K562 (cell line): Measurements from ENCODE around the gene VTN. TPM values are rescaled to one million over a fixed set of nuclear protein-coding genes. Genes with fewer than 3 reads are reported as not detected.

Experiments
- ATAC-seq: fragments of 200-7000 bp; cut with Tn5 transposase; 3 replicates; pipeline ENCODE4 v1.9.1; 2020; ENCODE audit warnings: moderate library complexity
- BruUV-seq: library from RNA; stranded (reverse); fragments of 400-500 nt; replicated peaks from 2 replicates; lab custom pipeline; 2021; lab: Mats Ljungman, UMichigan
- CTCF ChIA-PET: fragments of 300-600 bp; formaldehyde crosslinking; extraction: SDS; loops from one replicate; lab custom pipeline; 2021; ENCODE audit warnings: low intra/inter-chr PET ratio; lab: Yijun Ruan, JAX
- POLR2A ChIA-PET: fragments of 300-600, 350-650 bp; sonication (Branson Sonifier 250); formaldehyde crosslinking; extraction: SDS; loops from one replicate; lab custom pipeline; 2021; ENCODE audit warnings: antibody characterized with exemption, inconsistent platforms; lab: Yijun Ruan, JAX
- DNase-seq, 4 experiments: peaks; one replicate each; pipeline versions ENCODE4 v3.0.0 to v3.0.0-alpha.2; 2011 to 2018; ENCODE audit warnings: low spot score in 3 of 4, mixed read lengths in 3 of 4; ENCODE audit errors: extremely low read depth in 1 of 4
- FAIRE-seq: peaks from 2 replicates; lab custom pipeline; 2011; peaks lifted over from hg19 to GRCh38; lab: Jason Lieb, UNC
- H2AFZ ChIP-seq: 2 replicates; pipeline ENCODE4 v1.6.0; 2011; ENCODE audit warnings: low read depth, low read length, control low read depth, inconsistent platforms
- H3K27ac ChIP-seq: fragments of 200-600 bp; 3 replicates; pipeline ENCODE4 v1.8.0; 2011; ENCODE audit warnings: low read depth, mild to moderate bottlenecking, control low read depth, inconsistent platforms, low read length, moderate library complexity, mixed read lengths; ENCODE audit errors: extremely low read depth
- H3K27me3 ChIP-seq, 2 experiments: fragments of 300-600 bp in 1 of 2; 2 replicates in 1 of 2; 3 replicates in 1 of 2; pipeline versions ENCODE4 v1.6.0 to v1.8.0; 2011; ENCODE audit warnings: inconsistent platforms in 2 of 2, low read length in 2 of 2, mild to moderate bottlenecking in 1 of 2, mixed read lengths in 1 of 2, moderate library complexity in 1 of 2; ENCODE audit not compliant: control insufficient read depth in 2 of 2, insufficient read depth in 2 of 2
- H3K36me3 ChIP-seq: fragments of 300-600 bp; 3 replicates; pipeline ENCODE4 v1.8.0; 2011; ENCODE audit warnings: mild to moderate bottlenecking, low read length, inconsistent platforms; ENCODE audit not compliant: control insufficient read depth, insufficient read depth
- H3K4me1 ChIP-seq, 2 experiments: fragments of 200-600 bp in 1 of 2; replicated peaks in 1 of 2; 2 replicates in 1 of 2; 3 replicates in 1 of 2; pipeline versions ENCODE4 v1.5.1 to v1.8.0; 2011; ENCODE audit warnings: inconsistent platforms in 2 of 2, low read length in 2 of 2, mild to moderate bottlenecking in 1 of 2, mixed read lengths in 1 of 2, moderate library complexity in 1 of 2; ENCODE audit not compliant: control insufficient read depth in 2 of 2, insufficient read depth in 2 of 2
- H3K4me2 ChIP-seq: 2 replicates; pipeline ENCODE4 v1.6.1; 2011; ENCODE audit warnings: low read length, control low read depth, inconsistent platforms, mixed read lengths; ENCODE audit not compliant: insufficient read depth
- H3K4me3 ChIP-seq: fragments of 200-600 bp; sonication (generic), shearing (Covaris generic); 2 replicates; pipeline ENCODE4 v1.5.1; 2016; ENCODE audit warnings: control low read depth, inconsistent platforms
- H3K79me2 ChIP-seq: fragments of 200-600 bp; 3 replicates; pipeline ENCODE4 v1.8.0; 2011; ENCODE audit warnings: low read length, inconsistent platforms; ENCODE audit not compliant: control insufficient read depth, insufficient read depth
- H3K9ac ChIP-seq, 2 experiments: 2 replicates each; pipeline versions ENCODE4 v1.6.0 to v1.6.1; 2011; ENCODE audit warnings: low read depth in 2 of 2, low read length in 2 of 2, control low read depth in 1 of 2, inconsistent platforms in 1 of 2, mild to moderate bottlenecking in 1 of 2, mixed read lengths in 1 of 2; ENCODE audit not compliant: insufficient read depth in 1 of 2
- H3K9me1 ChIP-seq: one replicate; pipeline ENCODE4 v1.6.0; 2011; ENCODE audit warnings: inconsistent platforms, mild to moderate bottlenecking, low read length, moderate library complexity; ENCODE audit not compliant: control insufficient read depth, insufficient read depth
- H3K9me3 ChIP-seq: replicated peaks from 2 replicates; pipeline ENCODE4 v1.5.1; 2011; ENCODE audit warnings: low read depth, low read length, inconsistent platforms; ENCODE audit not compliant: control insufficient read depth, insufficient read depth
- H4K20me1 ChIP-seq: replicated peaks from 2 replicates; pipeline ENCODE4 v1.6.1; 2011; ENCODE audit warnings: low read length, inconsistent platforms, mixed read lengths; ENCODE audit not compliant: control insufficient read depth, insufficient read depth
- NR0B1 ChIP-seq: fragments of 450-650 bp; IDR thresholded peaks from one replicate; pipeline ENCODE4 v1.6.1; 2018; ENCODE audit warnings: mild to moderate bottlenecking, moderate library complexity; ENCODE audit not compliant: partially characterized antibody
- RERE ChIP-seq: sonication (generic); formaldehyde crosslinking; IDR thresholded peaks from 2 replicates; pipeline ENCODE4 v1.8.0; 2023; ENCODE audit warnings: missing genetic modification reagents, mild to moderate bottlenecking, borderline replicate concordance
- RUNX1 ChIP-seq: sonication (generic); IDR thresholded peaks from 2 replicates; pipeline ENCODE4 v1.6.1; 2016; ENCODE audit warnings: antibody characterized with exemption, low read depth
- ZHX1 ChIP-seq: fragments of 150-350 bp; conservative IDR thresholded peaks from 2 replicates; pipeline ENCODE4 v1.6.1; 2014; ENCODE audit warnings: low read length
- ZKSCAN8 ChIP-seq: fragments of 200-800 bp; sonication (Bioruptor generic); IDR thresholded peaks from 2 replicates; pipeline ENCODE4 v1.6.1; 2016; ENCODE audit warnings: missing genetic modification characterization, missing compliant biosample characterization
- ZNF23 ChIP-seq: fragments of 250-450 bp; sonication (Bioruptor Pico); IDR thresholded peaks from 2 replicates; pipeline ENCODE4 v1.4.0; 2020; ENCODE audit warnings: mild to moderate bottlenecking
- ZNF444 ChIP-seq: fragments of 250-450 bp; sonication (Bioruptor Pico); IDR thresholded peaks from 2 replicates; pipeline ENCODE4 v1.4.0; 2020; ENCODE audit warnings: mild to moderate bottlenecking, moderate library complexity
- WGBS: fragments of 100-300 bp; shearing (Covaris generic); methylation state at CpG from one replicate; pipeline ENCODE4 v1.1.6; 2016; ENCODE audit warnings: low coverage, mixed read lengths; ENCODE audit not compliant: insufficient coverage; ENCODE audit errors: missing lambda C conversion rate; 5-methylcytosine and 5-hydroxymethylcytosine counted together
- in situ Hi-C: fragments of 300-500 bp; cut with MboI; formaldehyde crosslinking; loops from 4 replicates; pipeline ENCODE4 v1.15.0; 2018; ENCODE audit warnings: inconsistent platforms, mixed read lengths
- intact Hi-C: fragments of 100-400 bp; cut with micrococcal nuclease; formaldehyde crosslinking; loops from 2 replicates; pipeline ENCODE4 v1.14.2; 2022
- polyA plus RNA-seq, 8 experiments: library from polyadenylated mRNA; depleted of rRNA in 4 of 8; stranded (reverse) in 5 of 8; unstranded in 3 of 8; fragments of >200 nt; fragmentation: Nextera tagmentation in 2 of 8; fragmentation: Illumina TruSeq in 1 of 8; extraction: Ambion mirVana in 2 of 8; extraction: Trizol in 1 of 8; gene quantifications; 2 replicates each; pipeline versions ENCODE4 v1.2.1 to v1.2.3, GENCODE V29; 2011 to 2014; ENCODE audit warnings: inconsistent platforms in 1 of 8, missing spikeins in 1 of 8
- total RNA-seq, 7 experiments: library from RNA; depleted of rRNA in 6 of 7; stranded (reverse); fragments of >200 nt in 6 of 7; fragmentation: Illumina TruSeq in 2 of 7; extraction: Trizol in 2 of 7; gene quantifications; 2 replicates each; pipeline versions ENCODE4 v1.2.1 to v1.2.3, GENCODE V29; 2011 to 2021; ENCODE audit warnings: low replicate concordance in 1 of 7

Gene VTN
- total and polyA plus RNA-seq, 9 of the 15 experiments (the other 6 are each of a cell fraction or from before 2014, with no cell fraction given), result 0.13 to 1.0 (median 0.29) TPM; not detected in 1

GRCh38 chr17:28363776-28364650, 6.1 kb downstream of the VTN start:
- peaks cover 0 to 14% of the 10 kb centered on the region in 2 experiments; a peak in 1 of 5 replicates for H3K4me1 ChIP-seq
- no peak overlapping the region for H3K27ac ChIP-seq
- CTCF ChIA-PET, result no interaction called here
- no TSS peak for BruUV-seq
- no peak overlapping the region for H3K4me2 ChIP-seq
- H3K4me3 ChIP-seq, result no peak overlapping the region
- DNase-seq (no peak), FAIRE-seq (no peak), ATAC-seq (no peak)
- no peaks in the 10 kb centered on the region for H3K9me1 ChIP-seq
- no peak overlapping the region for H2AFZ ChIP-seq
- no peaks in the 10 kb centered on the region for H4K20me1 ChIP-seq
- TF ChIP-seq RUNX1 (no peak), ZNF23 (no peak), RERE (no peak), ZNF444 (CRISPR knock-in tag) (no peak), ZKSCAN8 (CRISPR knock-in tag) (no peak), ZHX1 (no peak), NR0B1 (no peak)
- H3K9me3 ChIP-seq, result no peaks in the 10 kb centered on the region
- no peaks in the 10 kb centered on the region for H3K27me3 ChIP-seq
- 80% methylated on average over 8 of the region's 8 CpGs for WGBS
- H3K36me3 ChIP-seq, result peaks cover 47% of the 10 kb centered on the region
- no peaks in the 10 kb centered on the region for H3K79me2 ChIP-seq
- peak overlapping the region in 1 of 2 experiments; percentile 35; a peak in 1 of 4 replicates for H3K9ac ChIP-seq
- intact Hi-C loops, result no loop called here
- POLR2A ChIA-PET, result interaction anchor here (0.7 to 0.9 kb wide), 2 partner anchors 17 to 72 kb away, joined by 3 read pairs; no protein-coding TSS in a partner anchor
- in situ Hi-C loops, result no loop called here
